ENCODE measurements around the gene SLC5A2.

The SLC5A2 gene

DNA sequence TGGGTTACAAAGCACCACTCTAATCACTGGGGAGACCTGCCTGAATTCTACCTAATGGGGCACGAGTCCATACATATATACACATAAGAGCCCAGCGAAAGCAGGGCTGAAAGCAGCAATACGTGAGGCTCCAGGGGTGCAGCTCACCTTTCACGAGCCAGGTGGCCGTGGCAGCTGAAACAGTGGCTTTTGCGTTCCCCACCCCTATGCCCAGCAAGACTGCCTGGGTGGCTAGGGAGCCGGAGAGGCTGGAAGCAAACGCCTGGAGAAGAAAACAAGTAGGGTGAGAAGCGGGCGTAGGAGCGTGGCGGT lies 24.6 kb downstream of the SLC5A2 start:
- DNase-seq (ENCODE audit: low spot score), result no peak
- in situ Hi-C loops (cut with MboI; ENCODE audit: low sequenced_read_pairs, unreplicated experiment), result loop anchor here (25.0 kb wide), 1 partner anchor 205 kb away; a partner anchor contains a TSS
- no peak for TF ChIP-seq CTCF (IDR thresholded peaks at IDR 0.05; ENCODE audit: borderline replicate concordance, control extremely low read depth, extremely low read depth, insufficient read depth, missing control alignments)

DNA sequence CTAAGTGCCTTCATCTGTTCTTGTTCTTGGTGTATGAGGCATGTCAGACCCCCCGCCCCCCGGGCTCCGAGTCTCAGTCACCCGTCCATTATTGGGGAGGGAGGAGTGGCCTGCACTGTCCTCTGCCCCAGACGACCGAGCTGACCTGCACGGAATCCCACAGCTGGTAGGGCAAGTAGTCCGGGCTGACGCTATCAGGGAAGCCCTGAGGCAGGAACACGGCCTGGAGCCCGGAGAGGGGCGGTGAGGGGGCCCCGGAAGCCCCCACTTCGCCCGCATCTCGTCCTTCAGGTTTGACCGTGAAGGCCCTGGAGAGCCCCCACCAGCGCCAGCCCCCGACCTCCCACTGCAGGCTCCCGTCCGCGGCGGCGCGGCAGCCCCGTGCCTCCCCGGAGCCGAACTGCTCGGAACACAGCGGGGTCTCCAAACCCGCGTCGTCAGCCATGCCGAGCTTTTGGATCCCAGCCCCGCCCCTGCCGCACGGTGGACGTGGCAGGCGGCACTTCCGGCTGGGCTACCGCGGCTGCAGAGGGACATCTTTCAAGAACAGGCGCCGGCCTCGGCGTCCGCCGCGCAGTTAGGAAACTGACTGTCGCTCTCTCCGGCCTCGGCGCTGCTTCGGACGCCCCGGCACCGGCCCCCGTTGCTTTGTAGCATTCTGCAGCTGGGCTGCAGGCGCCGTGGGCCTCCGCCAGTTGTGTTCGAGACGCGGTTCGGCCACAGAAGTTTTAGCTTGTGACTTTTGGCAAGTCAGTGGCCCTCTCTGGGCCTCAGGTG lies 25.2 kb downstream of the SLC5A2 start, which contains the start of gene RUSF1:
TSS of gene RUSF1 (minus strand) at position 463 of the 777 bp plus-strand sequence. CDS start at position 445, 18 bp downstream.
- DNase-seq (ENCODE audit: low spot score), result peak; percentile 93
- TF ChIP-seq CTCF (IDR thresholded peaks at IDR 0.05; ENCODE audit: borderline replicate concordance, control extremely low read depth, extremely low read depth, insufficient read depth, missing control alignments), result no peak
- in situ Hi-C loops (cut with MboI; ENCODE audit: low sequenced_read_pairs, unreplicated experiment), result loop anchor here (25.0 kb wide), 1 partner anchor 204 kb away; a partner anchor contains a TSS

- no peak for TF ChIP-seq CTCF (IDR thresholded peaks at IDR 0.05; ENCODE audit: borderline replicate concordance, control extremely low read depth, extremely low read depth, insufficient read depth, missing control alignments)
- in situ Hi-C loops (cut with MboI; ENCODE audit: low sequenced_read_pairs, unreplicated experiment), result loop anchor here (25.0 kb wide), 1 partner anchor 204 kb away; a partner anchor contains a TSS
- DNase-seq (ENCODE audit: low spot score), result no peak
Measured at GRCh38 chr16:31508706-31509195, 25.8 kb downstream of the SLC5A2 start.

- no peak for TF ChIP-seq CTCF (IDR thresholded peaks at IDR 0.05; ENCODE audit: borderline replicate concordance, control extremely low read depth, extremely low read depth, insufficient read depth, missing control alignments)
- DNase-seq (ENCODE audit: low spot score), result no peak
- in situ Hi-C loops (cut with MboI; ENCODE audit: low sequenced_read_pairs, unreplicated experiment), result loop anchor here (25.0 kb wide), 1 partner anchor 199 kb away; a partner anchor contains a TSS
Measured at GRCh38 chr16:31513126-31513525, 30.2 kb downstream of the SLC5A2 start.

- in situ Hi-C loops (cut with MboI; ENCODE audit: low sequenced_read_pairs, unreplicated experiment), result loop anchor here (25.0 kb wide), 1 partner anchor 198 kb away; a partner anchor contains a TSS
- no peak for DNase-seq (ENCODE audit: low spot score)
- no peak for TF ChIP-seq CTCF (IDR thresholded peaks at IDR 0.05; ENCODE audit: borderline replicate concordance, control extremely low read depth, extremely low read depth, insufficient read depth, missing control alignments)
Measured at GRCh38 chr16:31513884-31514283, 31.0 kb downstream of the SLC5A2 start.

DNA sequence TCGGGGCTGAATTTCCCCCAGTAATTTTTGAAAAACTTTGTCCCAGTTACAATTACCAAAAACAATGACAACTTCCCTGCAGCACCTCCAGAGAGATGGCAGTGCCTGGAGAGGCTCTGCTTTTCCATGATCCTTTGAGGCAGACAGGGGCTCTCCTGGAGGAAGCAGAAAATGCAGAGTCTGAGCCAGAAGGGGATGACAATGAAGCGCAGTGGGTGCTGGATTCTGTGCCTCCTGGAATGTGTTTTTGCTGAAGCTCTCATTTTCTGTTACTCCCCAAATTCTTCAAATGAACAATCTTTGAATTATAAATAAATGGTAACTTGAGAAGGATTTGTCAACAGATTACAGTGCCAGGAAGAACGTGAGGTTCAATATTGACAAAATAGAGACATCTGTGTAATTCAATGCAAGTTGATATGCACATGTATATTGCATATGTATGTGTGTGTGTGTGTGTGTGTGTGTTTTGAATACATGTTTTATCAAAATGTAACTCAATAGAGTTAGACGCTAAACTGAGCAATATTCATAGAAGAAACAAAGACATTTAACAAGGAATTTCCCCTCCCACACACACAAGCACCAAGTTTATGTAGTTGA lies 35.0 kb downstream of the SLC5A2 start:
- no peak for TF ChIP-seq CTCF (IDR thresholded peaks at IDR 0.05; ENCODE audit: borderline replicate concordance, control extremely low read depth, extremely low read depth, insufficient read depth, missing control alignments)
- no peak for DNase-seq (ENCODE audit: low spot score)
- in situ Hi-C loops (cut with MboI; ENCODE audit: low sequenced_read_pairs, unreplicated experiment), result loop anchor here (25.0 kb wide), 1 partner anchor 194 kb away; a partner anchor contains a TSS

Measured in GM13976 (cell line).